Upper lobe of left lung (tissue), 6 donors: ENCODE data around the gene STXBP6. TPM values are rescaled to one million over a fixed set of nuclear protein-coding genes. Genes with fewer than 3 reads are reported as not detected.
A peak's percentile ranks its signal among the peaks of the same experiment; 100 is the strongest.

Source experiments
- ATAC-seq, 2 donors: fragments of 200-7000 bp; cut with Tn5 transposase; one replicate each; pipeline ENCODE4 v1.9.1; 2022; ENCODE audit warnings: mild to moderate bottlenecking in 2 of 2, moderate library complexity in 2 of 2; ENCODE audit not compliant: low FRiP score in 2 of 2
- DNase-seq, 2 donors: peaks; one replicate each; pipeline ENCODE4 v3.0.0-alpha.2; 2019 to 2020
- H3K27ac ChIP-seq, 4 donors: fragments of 200-600 bp; sonication (generic); one replicate each; pipeline ENCODE4 v1.5.1; 2016 to 2019
- H3K27me3 ChIP-seq, 4 donors: fragments of 200-600 bp; sonication (generic); one replicate each; pipeline ENCODE4 v1.5.1; 2017 to 2019
- H3K36me3 ChIP-seq, 4 donors: fragments of 200-600 bp; sonication (generic); one replicate each; pipeline ENCODE4 v1.5.1; 2016 to 2019
- H3K4me1 ChIP-seq, 4 donors: fragments of 200-600 bp; sonication (generic); one replicate each; pipeline ENCODE4 v1.5.1; 2018 to 2019
- H3K4me3 ChIP-seq, 4 donors: fragments of 200-600 bp; sonication (generic); one replicate each; pipeline ENCODE4 v1.5.1; 2017 to 2019; ENCODE audit warnings: mild to moderate bottlenecking in 2 of 4, moderate library complexity in 1 of 4
- H3K9me3 ChIP-seq, 4 donors: fragments of 200-600 bp; sonication (generic); one replicate each; pipeline ENCODE4 v1.5.1; 2018 to 2019
- EP300 ChIP-seq, 4 donors: sonication (generic); formaldehyde crosslinking; IDR thresholded peaks; one replicate each; pipeline ENCODE4 v1.5.1; 2017; ENCODE audit warnings: antibody characterized with exemption in 4 of 4, control low read depth in 2 of 4
- POLR2A ChIP-seq, 4 donors: fragments of 450-650 bp; IDR thresholded peaks; one replicate each; pipeline ENCODE4 v1.5.1; 2016 to 2017; ENCODE audit warnings: antibody characterized with exemption in 4 of 4, mild to moderate bottlenecking in 2 of 4
- POLR2AphosphoS5 ChIP-seq, 2 donors: sonication (generic); formaldehyde crosslinking; IDR thresholded peaks; one replicate each; pipeline ENCODE4 v1.5.1; 2017; ENCODE audit warnings: antibody characterized with exemption in 2 of 2
- WGBS, 2 donors: methylation state at CpG; one replicate each; pipeline ENCODE4 v1.1.5; 2017 to 2018; 5-methylcytosine and 5-hydroxymethylcytosine counted together
- total RNA-seq, 6 donors: library from RNA; depleted of rRNA in 4 of 6; stranded (reverse); fragments of >200 nt in 4 of 6; gene quantifications; one replicate each; pipeline versions ENCODE4 v1.1.0 to v1.2.1, GENCODE V29; 2016 to 2021
- TF ChIP-seq, protein P1 (sequence below), 6 experiments: fragments of 450-650 bp in 4 of 6; fragments of 200-600 bp in 2 of 6; sonication (generic) in 2 of 6; IDR thresholded peaks; one replicate each; pipeline ENCODE4 v1.5.1; 2016 to 2019; ENCODE audit warnings: antibody characterized with exemption in 6 of 6
- donor health status: DM: no; HTN: no; CAD: no; lungs with moderate emphysema.
- donor health status: DM: no; HTN: yes; CAD: no; lungs with severe emphysema.

STXBP6 gene
- total RNA-seq, 6 donors from 2014 or later = 13.6 to 38.3 (median 23.7) TPM

DNA sequence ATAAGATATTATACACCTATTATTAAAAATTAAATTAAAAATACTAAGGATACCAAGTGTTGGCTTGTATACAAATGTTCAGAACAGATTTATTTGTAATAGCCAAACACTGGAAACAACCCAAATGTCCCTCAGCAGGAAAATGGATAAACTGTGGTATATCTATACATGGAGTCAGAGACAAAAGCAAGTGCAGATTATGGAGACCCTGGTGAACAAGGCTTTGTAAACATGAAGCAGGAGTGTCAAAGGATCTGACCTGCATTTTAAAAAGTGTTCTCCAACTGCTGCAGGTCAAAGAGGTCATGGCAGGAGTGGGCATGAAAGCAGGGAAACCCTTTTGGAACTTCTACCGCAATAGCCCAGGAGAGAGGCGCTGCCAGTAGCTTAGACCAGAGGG lies 181.6 kb downstream of the STXBP6 start:
- no peaks in the 10 kb centered on the region for H3K9me3 ChIP-seq
- no peaks in the 10 kb centered on the region for H3K27me3 ChIP-seq
- 96 to 97% methylated on average over 2 of the region's 2 CpGs for WGBS, 2 donors
- no peak overlapping the region for H3K4me3 ChIP-seq
- H3K27ac ChIP-seq = no peak overlapping the region
- peaks cover 0 to 6% (median 0%) of the 10 kb centered on the region in 4 donors for H3K4me1 ChIP-seq
- H3K36me3 ChIP-seq = no peaks in the 10 kb centered on the region
- no peak for ATAC-seq
- TF ChIP-seq, protein P1, sequence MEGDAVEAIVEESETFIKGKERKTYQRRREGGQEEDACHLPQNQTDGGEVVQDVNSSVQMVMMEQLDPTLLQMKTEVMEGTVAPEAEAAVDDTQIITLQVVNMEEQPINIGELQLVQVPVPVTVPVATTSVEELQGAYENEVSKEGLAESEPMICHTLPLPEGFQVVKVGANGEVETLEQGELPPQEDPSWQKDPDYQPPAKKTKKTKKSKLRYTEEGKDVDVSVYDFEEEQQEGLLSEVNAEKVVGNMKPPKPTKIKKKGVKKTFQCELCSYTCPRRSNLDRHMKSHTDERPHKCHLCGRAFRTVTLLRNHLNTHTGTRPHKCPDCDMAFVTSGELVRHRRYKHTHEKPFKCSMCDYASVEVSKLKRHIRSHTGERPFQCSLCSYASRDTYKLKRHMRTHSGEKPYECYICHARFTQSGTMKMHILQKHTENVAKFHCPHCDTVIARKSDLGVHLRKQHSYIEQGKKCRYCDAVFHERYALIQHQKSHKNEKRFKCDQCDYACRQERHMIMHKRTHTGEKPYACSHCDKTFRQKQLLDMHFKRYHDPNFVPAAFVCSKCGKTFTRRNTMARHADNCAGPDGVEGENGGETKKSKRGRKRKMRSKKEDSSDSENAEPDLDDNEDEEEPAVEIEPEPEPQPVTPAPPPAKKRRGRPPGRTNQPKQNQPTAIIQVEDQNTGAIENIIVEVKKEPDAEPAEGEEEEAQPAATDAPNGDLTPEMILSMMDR (IDR thresholded peaks at IDR 0.05) = no peak
- no peak for TF ChIP-seq EP300 (IDR thresholded peaks at IDR 0.05)
- no peak for TF ChIP-seq POLR2A (IDR thresholded peaks at IDR 0.05)
- no peak for TF ChIP-seq POLR2AphosphoS5 (IDR thresholded peaks at IDR 0.05)
- no peak for DNase-seq

DNA sequence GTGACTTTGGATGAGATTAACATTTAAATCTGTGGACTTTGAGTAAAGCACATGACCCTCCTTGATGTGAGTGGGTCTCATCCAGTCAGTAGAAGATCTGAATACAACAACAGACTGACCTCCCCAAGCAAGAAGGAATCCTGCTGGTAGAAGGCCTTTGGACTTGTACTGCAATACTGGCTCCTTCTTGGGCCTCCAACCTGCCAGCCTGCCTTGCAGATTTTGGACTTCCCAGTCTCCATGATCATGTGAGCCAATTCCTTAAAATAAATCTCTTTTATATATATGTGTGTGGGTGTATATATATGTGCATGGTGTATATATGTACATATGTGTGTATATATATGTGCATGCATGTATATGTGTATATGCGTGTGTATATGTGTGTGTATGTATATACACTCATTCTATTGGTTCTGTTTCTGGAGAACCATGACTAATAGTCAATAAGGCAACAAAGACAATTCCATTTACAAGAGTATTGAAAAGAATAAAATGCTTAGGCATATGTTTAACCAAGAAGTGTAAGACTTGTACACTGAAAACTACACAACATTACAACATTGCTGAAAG lies 183.8 kb downstream of the STXBP6 start:
- ATAC-seq (no peak), DNase-seq (no peak)
- Histone ChIP-seq H3K27me3 (no peaks in the 10 kb centered on the region), H3K4me3 (no peak overlapping the region), H3K9me3 (no peaks in the 10 kb centered on the region), H3K27ac (no peak overlapping the region), H3K4me1 (peaks cover 2 to 9% (median 6%) of the 10 kb centered on the region in 4 donors), H3K36me3 (no peaks in the 10 kb centered on the region)
- WGBS, 2 donors = 98 to 100% methylated on average over 1 of the region's 1 CpG
- TF ChIP-seq POLR2AphosphoS5 (IDR thresholded peaks at IDR 0.05) (no peak), POLR2A (IDR thresholded peaks at IDR 0.05) (no peak), EP300 (IDR thresholded peaks at IDR 0.05) (no peak)
- TF ChIP-seq, protein P1 (IDR thresholded peaks at IDR 0.05) = no peak

DNA sequence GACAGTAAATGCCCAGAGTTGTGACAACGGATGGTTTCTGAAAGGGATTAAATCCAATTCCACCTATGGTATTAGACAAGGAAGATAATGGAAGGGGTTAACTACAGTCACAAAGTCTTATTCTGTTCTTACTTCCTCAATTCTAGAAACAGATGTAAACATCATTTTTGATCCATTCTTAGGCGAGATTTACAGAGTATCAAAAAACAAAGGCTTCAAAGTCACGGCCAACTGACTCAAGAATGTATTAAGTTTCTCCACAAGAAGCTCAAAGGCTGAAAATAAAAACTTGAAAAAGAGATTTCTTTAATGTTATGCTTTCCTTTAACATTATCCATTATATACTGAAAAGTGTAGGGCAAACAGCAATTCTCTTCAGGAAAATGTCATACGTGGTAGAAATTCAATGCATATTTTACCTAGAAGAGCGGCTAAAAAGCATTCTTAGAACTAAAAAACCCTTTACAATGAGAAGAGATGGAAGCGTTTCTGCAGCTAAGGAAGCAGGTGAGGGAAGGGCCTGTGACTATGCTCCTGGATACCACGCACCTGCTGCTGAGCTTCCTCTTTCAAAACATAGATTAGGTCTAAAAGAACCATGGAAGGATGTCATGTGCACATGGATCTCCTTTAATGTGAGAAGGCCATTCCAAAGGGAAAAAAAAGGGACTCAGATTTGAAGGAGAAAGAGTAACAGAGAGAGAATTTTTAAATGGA lies 185.8 kb downstream of the STXBP6 start:
- WGBS, 2 donors = 55 to 57% methylated on average over 7 of the region's 7 CpGs
- H3K36me3 ChIP-seq = no peaks in the 10 kb centered on the region
- peaks cover 5 to 10% (median 8%) of the 10 kb centered on the region in 4 donors for H3K4me1 ChIP-seq
- DNase-seq = no peak
- H3K9me3 ChIP-seq = no peaks in the 10 kb centered on the region
- no peaks in the 10 kb centered on the region for H3K27me3 ChIP-seq
- H3K4me3 ChIP-seq = no peak overlapping the region
- TF ChIP-seq EP300 (IDR thresholded peaks at IDR 0.05) (no peak), POLR2A (IDR thresholded peaks at IDR 0.05) (no peak), POLR2AphosphoS5 (IDR thresholded peaks at IDR 0.05) (no peak)
- TF ChIP-seq, protein P1 (IDR thresholded peaks at IDR 0.05) = no peak
- no peak overlapping the region for H3K27ac ChIP-seq
- no peak for ATAC-seq

DNA sequence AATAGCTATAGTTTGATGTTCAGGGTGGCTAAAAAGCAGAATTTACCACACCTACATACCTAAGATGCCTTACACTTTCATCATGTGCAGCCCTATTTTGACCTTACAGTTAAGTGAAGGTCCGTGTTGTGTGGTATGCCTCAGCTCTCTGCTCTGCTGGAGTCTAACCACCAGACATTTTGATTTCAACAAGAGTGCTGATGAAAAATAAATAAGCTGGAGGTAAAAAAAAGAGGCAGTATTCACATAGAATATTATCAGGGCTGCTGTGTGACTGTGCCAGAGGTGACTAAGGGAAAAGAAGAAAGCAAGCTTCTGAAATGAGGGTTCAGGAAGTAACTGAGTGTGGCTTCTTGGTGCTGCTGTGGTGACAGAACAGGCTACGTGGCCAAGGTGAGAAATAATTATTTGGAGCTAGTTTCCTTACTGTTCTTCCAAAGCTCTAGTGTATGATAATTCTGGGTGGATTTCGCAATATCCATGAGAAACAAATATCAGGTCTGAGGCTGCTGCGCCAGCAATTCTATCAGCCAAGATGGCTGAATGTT lies 188.8 kb downstream of the STXBP6 start:
- Histone ChIP-seq H3K27ac (peak overlapping the region; percentile 45 to 56 (median 48)), H3K4me3 (no peak overlapping the region), H3K4me1 (peaks cover 5 to 12% (median 10%) of the 10 kb centered on the region in 4 donors), H3K27me3 (no peaks in the 10 kb centered on the region), H3K36me3 (no peaks in the 10 kb centered on the region), H3K9me3 (no peaks in the 10 kb centered on the region)
- WGBS, 2 donors = 41 to 58% methylated on average over 4 of the region's 4 CpGs
- TF ChIP-seq EP300 (IDR thresholded peaks at IDR 0.05) (no peak), POLR2AphosphoS5 (IDR thresholded peaks at IDR 0.05) (no peak), POLR2A (IDR thresholded peaks at IDR 0.05) (no peak)
- TF ChIP-seq, protein P1 (IDR thresholded peaks at IDR 0.05) = no peak
- ATAC-seq = peak in 1 of 2 donors; percentile 67
- DNase-seq = no peak
